ENCODE results near the gene TMTC1. TPM values are rescaled to one million over a fixed set of nuclear protein-coding genes. Genes with fewer than 3 reads are reported as not detected.

Gene TMTC1
- total RNA-seq, 4 donors from 2014 or later: 20.5 to 80.6 (median 67.1) TPM

DNA sequence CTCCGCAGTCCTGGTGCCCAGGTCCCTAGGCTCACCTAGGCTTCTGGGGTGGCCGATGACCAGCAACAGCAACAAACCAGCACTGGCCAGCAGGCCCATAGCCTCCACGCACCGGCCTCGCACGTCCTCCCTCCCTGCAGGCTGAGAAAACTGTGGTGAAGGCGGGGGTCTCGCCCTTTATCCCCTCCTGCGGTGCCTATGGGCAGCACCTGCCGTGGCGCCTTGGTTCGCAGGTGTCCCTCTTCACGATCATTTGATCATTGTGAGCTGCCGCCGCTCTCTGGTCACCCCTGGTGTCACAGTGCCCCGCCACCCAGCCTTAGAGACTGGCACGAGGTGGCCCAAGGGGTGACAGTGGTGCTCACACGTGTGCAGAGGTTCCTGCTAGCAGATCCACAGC is 286.2 kb downstream of the TMTC1 start, which contains the start of gene OVCH1:
Gene OVCH1 (minus strand): TSS at position 99 of the 400 bp plus-strand sequence. CDS start 0 bp downstream, at position 99.
- no peaks in the 10 kb centered on the region for H3K36me3 ChIP-seq
- no peaks in the 10 kb centered on the region for H3K4me1 ChIP-seq
- TF ChIP-seq, protein P1, sequence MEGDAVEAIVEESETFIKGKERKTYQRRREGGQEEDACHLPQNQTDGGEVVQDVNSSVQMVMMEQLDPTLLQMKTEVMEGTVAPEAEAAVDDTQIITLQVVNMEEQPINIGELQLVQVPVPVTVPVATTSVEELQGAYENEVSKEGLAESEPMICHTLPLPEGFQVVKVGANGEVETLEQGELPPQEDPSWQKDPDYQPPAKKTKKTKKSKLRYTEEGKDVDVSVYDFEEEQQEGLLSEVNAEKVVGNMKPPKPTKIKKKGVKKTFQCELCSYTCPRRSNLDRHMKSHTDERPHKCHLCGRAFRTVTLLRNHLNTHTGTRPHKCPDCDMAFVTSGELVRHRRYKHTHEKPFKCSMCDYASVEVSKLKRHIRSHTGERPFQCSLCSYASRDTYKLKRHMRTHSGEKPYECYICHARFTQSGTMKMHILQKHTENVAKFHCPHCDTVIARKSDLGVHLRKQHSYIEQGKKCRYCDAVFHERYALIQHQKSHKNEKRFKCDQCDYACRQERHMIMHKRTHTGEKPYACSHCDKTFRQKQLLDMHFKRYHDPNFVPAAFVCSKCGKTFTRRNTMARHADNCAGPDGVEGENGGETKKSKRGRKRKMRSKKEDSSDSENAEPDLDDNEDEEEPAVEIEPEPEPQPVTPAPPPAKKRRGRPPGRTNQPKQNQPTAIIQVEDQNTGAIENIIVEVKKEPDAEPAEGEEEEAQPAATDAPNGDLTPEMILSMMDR (IDR thresholded peaks at IDR 0.05): no peak
- no peak for TF ChIP-seq POLR2A (IDR thresholded peaks at IDR 0.05)
- intact Hi-C loops (cut with DNase I; ENCODE audit: low total_unique reads): no loop called here
- no peaks in the 10 kb centered on the region for H3K27me3 ChIP-seq
- no peak for DNase-seq
- H3K27ac ChIP-seq: no peak within 1 kb of the TSS
- no peaks in the 10 kb centered on the region for H3K9me3 ChIP-seq
- H3K4me3 ChIP-seq: no peak within 1 kb of the TSS

DNA sequence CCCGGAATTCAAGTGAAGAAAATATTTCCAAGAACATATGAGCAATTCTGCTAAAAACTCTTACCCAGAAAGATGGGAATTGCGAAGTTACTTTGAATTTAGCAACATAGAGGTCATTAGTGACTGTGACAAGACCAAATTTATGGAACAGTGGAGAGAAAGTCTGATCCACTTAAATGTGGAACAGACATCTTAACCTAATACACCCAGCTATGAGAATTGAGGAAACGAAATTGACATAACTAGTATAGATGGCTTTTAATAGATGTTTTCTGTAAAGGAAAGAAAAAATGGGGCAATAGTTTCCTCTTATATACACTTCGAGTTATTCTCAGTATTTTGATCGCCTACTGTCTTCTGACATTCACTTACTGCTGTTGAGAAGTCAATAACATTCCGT is 290.9 kb downstream of the TMTC1 start:
- no peak overlapping the region for H3K4me3 ChIP-seq
- no peak overlapping the region for H3K27ac ChIP-seq
- H3K27me3 ChIP-seq: no peaks in the 10 kb centered on the region
- H3K9me3 ChIP-seq: no peaks in the 10 kb centered on the region
- intact Hi-C loops (cut with DNase I; ENCODE audit: low total_unique reads): no loop called here
- H3K36me3 ChIP-seq: no peaks in the 10 kb centered on the region
- TF ChIP-seq POLR2A (IDR thresholded peaks at IDR 0.05): no peak
- TF ChIP-seq, protein P1 (IDR thresholded peaks at IDR 0.05): no peak
- no peaks in the 10 kb centered on the region for H3K4me1 ChIP-seq
- no peak for DNase-seq

DNA sequence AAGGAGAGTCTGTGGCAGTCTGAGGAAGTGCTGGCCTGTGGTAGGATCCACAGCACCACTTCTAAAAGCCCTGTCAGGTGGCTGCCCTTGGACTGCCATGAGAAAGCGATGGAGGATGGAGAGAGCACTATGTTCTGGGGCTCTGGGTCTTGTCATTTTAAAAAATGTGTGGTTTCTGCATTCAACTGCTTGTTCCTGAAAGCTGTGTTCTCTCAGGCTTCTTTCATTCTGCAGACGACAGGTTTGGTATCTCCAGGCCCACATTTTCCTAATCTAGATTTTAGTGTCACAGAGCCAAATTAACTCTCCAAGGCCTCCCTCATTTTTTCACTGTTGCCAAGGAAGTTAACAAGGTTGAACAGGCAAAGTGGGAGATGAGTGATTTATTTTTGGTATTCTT is 296.8 kb downstream of the TMTC1 start:
- H3K9me3 ChIP-seq: no peaks in the 10 kb centered on the region
- no peak overlapping the region for H3K4me3 ChIP-seq
- no peaks in the 10 kb centered on the region for H3K36me3 ChIP-seq
- TF ChIP-seq POLR2A (IDR thresholded peaks at IDR 0.05): no peak
- TF ChIP-seq, protein P1 (IDR thresholded peaks at IDR 0.05): no peak
- no peak overlapping the region for H3K27ac ChIP-seq
- intact Hi-C loops (cut with DNase I; ENCODE audit: low total_unique reads): no loop called here
- no peaks in the 10 kb centered on the region for H3K27me3 ChIP-seq
- DNase-seq: no peak
- H3K4me1 ChIP-seq: no peaks in the 10 kb centered on the region

DNA sequence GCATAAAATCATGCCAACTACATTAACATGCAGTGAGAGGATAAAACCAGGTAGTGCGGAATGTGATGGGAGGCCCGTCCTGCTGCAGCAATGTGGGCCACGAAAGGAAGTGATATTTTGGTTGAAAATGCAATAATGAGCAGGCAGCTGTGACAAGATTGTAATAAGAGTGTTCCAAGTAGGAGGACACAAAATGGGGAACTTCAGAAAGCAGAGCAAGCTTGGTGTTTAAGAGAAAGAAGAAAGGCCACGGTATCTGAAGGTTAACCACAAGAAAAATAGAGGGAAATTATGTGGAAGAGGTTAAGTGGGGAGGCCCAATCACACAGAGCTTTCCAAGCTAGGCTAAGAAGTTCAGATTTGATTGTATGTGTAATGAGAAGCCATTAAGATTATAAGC is 320.5 kb downstream of the TMTC1 start:
- H3K4me3 ChIP-seq: no peak overlapping the region
- DNase-seq: no peak
- no peaks in the 10 kb centered on the region for H3K9me3 ChIP-seq
- no peaks in the 10 kb centered on the region for H3K36me3 ChIP-seq
- intact Hi-C loops (cut with DNase I; ENCODE audit: low total_unique reads): no loop called here
- no peaks in the 10 kb centered on the region for H3K27me3 ChIP-seq
- no peak for TF ChIP-seq POLR2A (IDR thresholded peaks at IDR 0.05)
- TF ChIP-seq, protein P1 (IDR thresholded peaks at IDR 0.05): no peak
- no peaks in the 10 kb centered on the region for H3K4me1 ChIP-seq
- H3K27ac ChIP-seq: no peak overlapping the region

DNA sequence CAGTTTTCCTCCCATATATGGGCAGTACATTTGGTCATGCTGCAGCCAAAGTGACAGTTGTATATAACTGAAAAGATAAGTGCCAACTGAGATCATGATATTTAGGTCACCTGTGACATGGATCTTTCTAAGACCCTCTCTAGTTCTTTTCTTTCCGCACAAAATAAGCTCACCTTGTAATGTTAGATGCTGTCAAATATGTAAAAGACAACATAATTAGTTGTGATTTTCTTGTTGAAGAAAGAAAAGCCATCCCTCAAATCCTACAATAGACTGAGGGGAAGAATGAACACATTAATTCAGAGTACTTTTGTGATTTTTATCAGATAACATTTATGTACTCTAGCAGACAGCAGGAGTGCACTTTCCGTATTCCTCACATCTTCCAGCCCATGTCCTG is 323.7 kb downstream of the TMTC1 start:
- intact Hi-C loops (cut with DNase I; ENCODE audit: low total_unique reads): no loop called here
- TF ChIP-seq, protein P1 (IDR thresholded peaks at IDR 0.05): no peak
- TF ChIP-seq POLR2A (IDR thresholded peaks at IDR 0.05): no peak
- H3K27ac ChIP-seq: no peak overlapping the region

More for the DNA sequence above, 323.7 kb downstream of the TMTC1 start:
- H3K36me3 ChIP-seq: no peaks in the 10 kb centered on the region
- H3K9me3 ChIP-seq: no peaks in the 10 kb centered on the region
- no peaks in the 10 kb centered on the region for H3K4me1 ChIP-seq
- H3K27me3 ChIP-seq: no peaks in the 10 kb centered on the region
- H3K4me3 ChIP-seq: no peak overlapping the region
- DNase-seq: no peak

Data from uterus (tissue), 4 donors.